PC-9 (cell line): Measurements from ENCODE around the gene CTNND2. TPM values are rescaled to one million over a fixed set of nuclear protein-coding genes. Genes with fewer than 3 reads are reported as not detected.

ENCODE experiments used
- BruUV-seq: library from RNA; stranded (reverse); fragments of 400-500 nt; replicated peaks from 2 replicates; lab custom pipeline; 2021; lab: Mats Ljungman, UMichigan
- CTCF ChIA-PET: fragments of 300-600 bp; sonication (Branson Sonifier 250); formaldehyde crosslinking; loops from one replicate; lab custom pipeline; 2022; ENCODE audit warnings: antibody characterized with exemption; lab: Charles Lee
- POLR2A ChIA-PET: fragments of 300-600 bp; sonication (Branson Sonifier 250); formaldehyde crosslinking; loops from one replicate; lab custom pipeline; 2022; ENCODE audit warnings: antibody characterized with exemption; ENCODE audit not compliant: unreplicated experiment; lab: Charles Lee
- DNase-seq, 2 experiments: peaks; one replicate each; pipeline versions ENCODE4 v3.0.0 to v3.0.0-alpha.2; 2015 to 2022; ENCODE audit warnings: mixed read lengths in 1 of 2
- H2AFZ ChIP-seq: fragments of 200-600 bp; sonication (generic); 2 replicates; pipeline ENCODE4 v1.8.1; 2017; ENCODE audit warnings: antibody characterized with exemption
- H3F3A ChIP-seq: fragments of 200-600 bp; sonication (generic); 2 replicates; pipeline ENCODE4 v1.8.1; 2017; ENCODE audit warnings: antibody characterized with exemption, mild to moderate bottlenecking, low read depth; ENCODE audit not compliant: insufficient read depth
- H3K27ac ChIP-seq: fragments of 200-600 bp; sonication (generic); 2 replicates; pipeline ENCODE4 v1.6.1; 2016; ENCODE audit warnings: mixed run types
- H3K27me3 ChIP-seq: fragments of 200-600 bp; sonication (generic); 2 replicates; pipeline ENCODE4 v1.6.1; 2016; ENCODE audit warnings: low read depth, mixed run types; ENCODE audit not compliant: insufficient read depth
- H3K36me3 ChIP-seq: fragments of 200-600 bp; sonication (generic); 2 replicates; pipeline ENCODE4 v1.6.1; 2016; ENCODE audit warnings: low read depth, mixed run types
- H3K4me1 ChIP-seq: fragments of 200-600 bp; sonication (generic); replicated peaks from 2 replicates; pipeline ENCODE4 v1.6.1; 2016; ENCODE audit warnings: mixed run types; ENCODE audit not compliant: insufficient read depth
- H3K4me2 ChIP-seq: fragments of 200-600 bp; sonication (generic); 2 replicates; pipeline ENCODE4 v1.6.1; 2017; ENCODE audit warnings: mixed run types
- H3K4me3 ChIP-seq: fragments of 200-600 bp; sonication (generic); 2 replicates; pipeline ENCODE4 v1.6.1; 2016; ENCODE audit warnings: mixed run types
- H3K79me2 ChIP-seq: fragments of 200-600 bp; sonication (generic); 2 replicates; pipeline ENCODE4 v1.6.1; 2017; ENCODE audit warnings: low read depth, mixed run types
- H3K9me2 ChIP-seq: fragments of 200-600 bp; sonication (generic); 2 replicates; pipeline ENCODE4 v1.8.1; 2017; ENCODE audit warnings: mild to moderate bottlenecking; ENCODE audit not compliant: insufficient read depth
- H3K9me3 ChIP-seq: fragments of 200-600 bp; sonication (generic); 2 replicates; pipeline ENCODE4 v1.8.1; 2016; ENCODE audit warnings: low read depth; ENCODE audit not compliant: insufficient read depth
- H4K20me1 ChIP-seq: fragments of 200-600 bp; sonication (generic); 2 replicates; pipeline ENCODE4 v1.8.1; 2017; ENCODE audit not compliant: insufficient read depth
- CTCF ChIP-seq: fragments of 200-600 bp; sonication (generic); conservative IDR thresholded peaks from 2 replicates; pipeline ENCODE4 v1.6.1; 2017; ENCODE audit warnings: mixed run types, antibody characterized with exemption, mild to moderate bottlenecking, moderate library complexity
- EZH2 ChIP-seq: fragments of 200-600 bp; sonication (generic); IDR thresholded peaks from 2 replicates; pipeline ENCODE4 v1.8.0; 2017; ENCODE audit warnings: antibody characterized with exemption, low read depth
- intact Hi-C: fragments of 100-400 bp; cut with micrococcal nuclease; formaldehyde crosslinking; loops from one replicate; pipeline ENCODE4 v1.10.0; 2022; ENCODE audit not compliant: unreplicated experiment
- total RNA-seq: library from RNA; stranded (reverse); gene quantifications from 2 replicates; pipeline ENCODE4 v1.2.3, GENCODE V29; 2021

The CTNND2 gene
- total RNA-seq, 1 experiment from 2014 or later = not detected

- Histone ChIP-seq H3K4me3 (no peak overlapping the region), H3K36me3 (no peaks in the 10 kb centered on the region), H3K79me2 (no peaks in the 10 kb centered on the region), H3K27me3 (peaks cover 5% of the 10 kb centered on the region; the same call in 1 of the 2 replicates), H3F3A (no peaks in the 10 kb centered on the region), H3K4me1 (no peaks in the 10 kb centered on the region), H2AFZ (no peak overlapping the region), H4K20me1 (no peaks in the 10 kb centered on the region), H3K4me2 (no peak overlapping the region), H3K9me2 (no peaks in the 10 kb centered on the region), H3K9me3 (no peaks in the 10 kb centered on the region), H3K27ac (no peak overlapping the region)
- DNase-seq = no peak
- TF ChIP-seq CTCF (no peak), EZH2 (no peak)
- ChIA-PET CTCF (no interaction called here), POLR2A (no interaction called here)
- BruUV-seq = no TSS peak
- intact Hi-C loops = no loop called here
Measured at GRCh38 chr5:11853140-11853539, 51.1 kb downstream of the CTNND2 start.

GRCh38 chr5:11852717-11853087, 51.5 kb downstream of the CTNND2 start:
- no peak overlapping the region for H3K4me3 ChIP-seq
- no peaks in the 10 kb centered on the region for H3F3A ChIP-seq
- intact Hi-C loops = no loop called here
- H3K4me1 ChIP-seq = no peaks in the 10 kb centered on the region
- no peak for DNase-seq
- H3K27ac ChIP-seq = no peak overlapping the region
- ChIA-PET CTCF (no interaction called here), POLR2A (no interaction called here)
- no peaks in the 10 kb centered on the region for H4K20me1 ChIP-seq
- no peaks in the 10 kb centered on the region for H3K79me2 ChIP-seq
- TF ChIP-seq CTCF (no peak), EZH2 (no peak)
- H3K4me2 ChIP-seq = no peak overlapping the region
- H3K36me3 ChIP-seq = no peaks in the 10 kb centered on the region
- no peaks in the 10 kb centered on the region for H3K9me3 ChIP-seq
- no TSS peak for BruUV-seq
- no peak overlapping the region for H2AFZ ChIP-seq
- H3K9me2 ChIP-seq = no peaks in the 10 kb centered on the region
- H3K27me3 ChIP-seq = peaks cover 5% of the 10 kb centered on the region; the same call in 1 of the 2 replicates

GRCh38 chr5:11851965-11852716, 52.1 kb downstream of the CTNND2 start:
- ChIA-PET CTCF (no interaction called here), POLR2A (no interaction called here)
- no peak for TF ChIP-seq CTCF
- no peak for TF ChIP-seq EZH2
- DNase-seq = no peak
- no peaks in the 10 kb centered on the region for H3K9me2 ChIP-seq
- no peak overlapping the region for H3K4me3 ChIP-seq
- no peaks in the 10 kb centered on the region for H4K20me1 ChIP-seq
- no peaks in the 10 kb centered on the region for H3F3A ChIP-seq
- intact Hi-C loops = no loop called here
- no TSS peak for BruUV-seq
- no peaks in the 10 kb centered on the region for H3K79me2 ChIP-seq
- no peak overlapping the region for H3K27ac ChIP-seq
- no peak overlapping the region for H3K4me2 ChIP-seq
- no peaks in the 10 kb centered on the region for H3K9me3 ChIP-seq
- H3K36me3 ChIP-seq = no peaks in the 10 kb centered on the region
- no peaks in the 10 kb centered on the region for H3K4me1 ChIP-seq
- H2AFZ ChIP-seq = no peak overlapping the region
- peaks cover 5% of the 10 kb centered on the region; the same call in 1 of the 2 replicates for H3K27me3 ChIP-seq
